Right renal cortex interstitium (tissue), 3 donors: ENCODE results near the gene TFCP2L1. TPM values are rescaled to one million over a fixed set of nuclear protein-coding genes. Genes with fewer than 3 reads are reported as not detected.
"Not testable (repeated sequence)": the region's sequence is repeated elsewhere in the genome, so short reads cannot be mapped to it uniquely, and the experiment has no call there.

Source experiments
- DNase-seq, 3 donors: peaks; one replicate each; pipeline ENCODE4 v3.0.0-alpha.2; 2013; ENCODE audit warnings: low read depth in 3 of 3, low spot score in 2 of 3
- polyA plus RNA-seq, 3 donors: library from polyadenylated mRNA; unstranded; fragments of 120-200 nt; gene quantifications; one replicate each; pipeline ENCODE4 v1.2.1, GENCODE V29; 2013; ENCODE audit not compliant: insufficient read length in 3 of 3

The TFCP2L1 gene
- 10 to 100 TPM; 57.6 to 63.5 (median 62.1) TPM for polyA plus RNA-seq

- peak in 1 of 3 donors; percentile 29 for DNase-seq
Measured at GRCh38 chr2:121284463-121285449, at the start of gene TFCP2L1. TSS of gene TFCP2L1 (minus strand) at chr2:121285202. CDS start at chr2:121285109, 93 bp downstream.

GRCh38 chr2:121333834-121334558 is 49.0 kb upstream of the TFCP2L1 start:
- DNase-seq, result no peak

- no peak for DNase-seq
Measured at GRCh38 chr2:121333231-121333630, 48.2 kb upstream of the TFCP2L1 start.

- DNase-seq, result not testable (repeated sequence)
Measured at GRCh38 chr2:121331324-121331723, 46.3 kb upstream of the TFCP2L1 start.

- no peak for DNase-seq
Measured at GRCh38 chr2:121330921-121331320, 45.9 kb upstream of the TFCP2L1 start.

GRCh38 chr2:121329786-121330185 is 44.8 kb upstream of the TFCP2L1 start:
- no peak for DNase-seq

- DNase-seq, result no peak
Measured at GRCh38 chr2:121326628-121327027, 41.6 kb upstream of the TFCP2L1 start.

- no peak for DNase-seq
Measured at GRCh38 chr2:121324601-121325000, 39.6 kb upstream of the TFCP2L1 start.

GRCh38 chr2:121321476-121321875 is 36.5 kb upstream of the TFCP2L1 start:
- DNase-seq, result no peak

- DNase-seq, result no peak
Measured at GRCh38 chr2:121319941-121320340, 34.9 kb upstream of the TFCP2L1 start.

GRCh38 chr2:121316986-121317385 is 32.0 kb upstream of the TFCP2L1 start:
- DNase-seq, result no peak

- not testable (repeated sequence) for DNase-seq
Measured at GRCh38 chr2:121313701-121314100, 28.7 kb upstream of the TFCP2L1 start.

- no peak for DNase-seq
Measured at GRCh38 chr2:121309801-121310200, 24.8 kb upstream of the TFCP2L1 start.

- no peak for DNase-seq
Measured at GRCh38 chr2:121309323-121309722, 24.3 kb upstream of the TFCP2L1 start.

- DNase-seq, result no peak
Measured at GRCh38 chr2:121307048-121307447, 22.0 kb upstream of the TFCP2L1 start.

- no peak for DNase-seq
Measured at GRCh38 chr2:121304941-121305340, 19.9 kb upstream of the TFCP2L1 start.

- no peak for DNase-seq
Measured at GRCh38 chr2:121303531-121304263, 18.7 kb upstream of the TFCP2L1 start.

- DNase-seq, result not testable (repeated sequence)
Measured at GRCh38 chr2:121301190-121301589, 16.2 kb upstream of the TFCP2L1 start.

- DNase-seq, result no peak
Measured at GRCh38 chr2:121298476-121298875, 13.5 kb upstream of the TFCP2L1 start.

- not testable (repeated sequence) for DNase-seq
Measured at GRCh38 chr2:121297866-121298265, 12.9 kb upstream of the TFCP2L1 start.
